ENCODE results near the gene TINCR. TPM values are rescaled to one million over a fixed set of nuclear protein-coding genes. Genes with fewer than 3 reads are reported as not detected.

The TINCR gene
- total RNA-seq, 2 experiments from 2014 or later: 0.26 to 0.68 TPM

DNA sequence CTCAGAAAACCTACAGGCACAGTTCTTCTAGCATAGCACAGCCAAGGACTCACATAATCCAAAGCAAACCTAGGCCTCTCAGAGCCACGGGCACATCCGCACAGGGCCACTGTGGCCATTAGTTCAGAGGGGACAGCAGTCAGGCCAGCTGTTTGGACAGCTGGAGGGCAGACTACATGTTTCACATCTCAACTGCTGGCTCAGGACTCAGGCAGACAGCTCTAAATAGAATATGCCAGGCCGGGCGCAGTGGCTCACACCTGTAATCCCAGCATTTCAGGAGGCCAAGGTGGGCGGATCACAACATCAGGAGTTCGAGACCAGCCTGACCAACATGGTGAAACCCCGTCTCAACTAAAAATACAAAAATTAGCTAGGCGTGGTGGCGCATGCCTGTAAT lies 28.0 kb upstream of the TINCR start:
- Mint-ChIP-seq H3K27me3 (ENCODE audit: low read depth) (no peaks in the 10 kb centered on the region), H3K9me3 (ENCODE audit: insufficient read depth) (no peaks in the 10 kb centered on the region), H3K4me3 (no peak overlapping the region), H3K4me1 (ENCODE audit: low read depth) (peaks cover 8% of the 10 kb centered on the region), H3K27ac (no peak overlapping the region), H3K36me3 (ENCODE audit: low read depth) (peaks cover 72% of the 10 kb centered on the region)
- DNase-seq: no peak
- ChIA-PET CTCF (no interaction called here), POLR2A (interaction anchor here (1.1 kb wide), 1 partner anchor 27 kb away, joined by 4 read pairs; the partner anchor contains the start of genes SAFB and SAFB2)
- no peak for ATAC-seq

GRCh38 chr19:5595129-5595528 lies 27.4 kb upstream of the TINCR start:
- POLR2A ChIA-PET: no interaction called here
- no peaks in the 10 kb centered on the region for H3K27me3 Mint-ChIP-seq (ENCODE audit: low read depth)
- peaks cover 69% of the 10 kb centered on the region for H3K36me3 Mint-ChIP-seq (ENCODE audit: low read depth)
- CTCF ChIA-PET: no interaction called here
- no peak overlapping the region for H3K4me3 Mint-ChIP-seq
- DNase-seq (no peak), ATAC-seq (no peak)
- H3K27ac Mint-ChIP-seq: no peak overlapping the region
- peaks cover 8% of the 10 kb centered on the region for H3K4me1 Mint-ChIP-seq (ENCODE audit: low read depth)
- H3K9me3 Mint-ChIP-seq (ENCODE audit: insufficient read depth): no peaks in the 10 kb centered on the region

GRCh38 chr19:5594521-5594950 lies 26.8 kb upstream of the TINCR start:
- Mint-ChIP-seq H3K9me3 (ENCODE audit: insufficient read depth) (no peaks in the 10 kb centered on the region), H3K27ac (no peak overlapping the region), H3K4me3 (no peak overlapping the region), H3K4me1 (ENCODE audit: low read depth) (peaks cover 8% of the 10 kb centered on the region), H3K36me3 (ENCODE audit: low read depth) (peaks cover 67% of the 10 kb centered on the region), H3K27me3 (ENCODE audit: low read depth) (no peaks in the 10 kb centered on the region)
- POLR2A ChIA-PET: no interaction called here
- ATAC-seq: no peak
- CTCF ChIA-PET: no interaction called here
- no peak for DNase-seq

GRCh38 chr19:5593343-5594255 lies 25.8 kb upstream of the TINCR start:
- peaks cover 8% of the 10 kb centered on the region for H3K4me1 Mint-ChIP-seq (ENCODE audit: low read depth)
- CTCF ChIA-PET: no interaction called here
- no peak overlapping the region for H3K4me3 Mint-ChIP-seq
- peaks cover 65% of the 10 kb centered on the region for H3K36me3 Mint-ChIP-seq (ENCODE audit: low read depth)
- no peak for DNase-seq
- no peaks in the 10 kb centered on the region for H3K9me3 Mint-ChIP-seq (ENCODE audit: insufficient read depth)
- POLR2A ChIA-PET: no interaction called here
- H3K27me3 Mint-ChIP-seq (ENCODE audit: low read depth): no peaks in the 10 kb centered on the region
- ATAC-seq: no peak
- H3K27ac Mint-ChIP-seq: no peak overlapping the region

DNA sequence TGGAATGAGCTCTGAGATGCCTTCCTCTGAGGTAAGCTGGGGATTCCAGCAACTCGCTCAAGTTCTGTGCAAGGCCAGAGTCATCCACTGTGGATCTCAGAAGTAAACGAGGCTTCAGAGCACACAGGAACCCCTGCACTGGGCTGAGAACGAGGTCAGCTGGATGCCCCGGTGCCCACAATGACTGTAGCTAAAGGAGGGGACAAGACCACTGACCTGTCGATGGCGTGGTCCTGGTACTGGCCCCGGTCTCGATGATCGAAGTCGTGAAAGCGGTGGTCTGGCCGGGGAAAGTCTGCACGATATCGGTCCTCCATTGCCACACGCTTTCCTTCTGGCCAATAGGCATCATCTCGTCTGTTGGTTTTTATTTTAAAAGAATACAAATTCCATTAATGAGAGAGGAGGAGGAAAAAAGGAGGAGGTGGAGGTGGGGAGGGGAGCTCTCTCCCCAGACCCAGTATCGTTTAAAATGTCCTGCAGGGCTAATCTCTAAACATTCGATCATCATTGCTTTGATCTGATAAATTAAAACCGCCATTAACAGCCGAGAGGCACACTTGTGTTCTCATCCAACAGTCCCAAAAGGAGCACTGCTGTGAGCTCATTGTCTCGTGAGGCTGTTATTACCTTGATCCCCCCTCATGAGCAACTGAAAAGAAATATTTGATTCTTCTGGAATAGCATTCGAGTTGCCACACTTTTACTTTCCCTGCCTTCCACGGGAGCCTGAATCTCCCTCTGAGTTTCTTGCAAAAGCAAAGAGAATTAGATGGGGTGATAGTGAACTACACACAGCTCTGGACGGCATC lies 25.0 kb upstream of the TINCR start:
- H3K36me3 Mint-ChIP-seq (ENCODE audit: low read depth): peaks cover 69% of the 10 kb centered on the region
- H3K9me3 Mint-ChIP-seq (ENCODE audit: insufficient read depth): no peaks in the 10 kb centered on the region
- ChIA-PET POLR2A (no interaction called here), CTCF (no interaction called here)
- ATAC-seq (no peak), DNase-seq (no peak)
- no peak overlapping the region for H3K27ac Mint-ChIP-seq
- peaks cover 8% of the 10 kb centered on the region for H3K4me1 Mint-ChIP-seq (ENCODE audit: low read depth)
- H3K4me3 Mint-ChIP-seq: no peak overlapping the region
- no peaks in the 10 kb centered on the region for H3K27me3 Mint-ChIP-seq (ENCODE audit: low read depth)

- Mint-ChIP-seq H3K4me3 (no peak overlapping the region), H3K4me1 (ENCODE audit: low read depth) (peaks cover 12% of the 10 kb centered on the region), H3K36me3 (ENCODE audit: low read depth) (peaks cover 68% of the 10 kb centered on the region), H3K27ac (no peak overlapping the region), H3K9me3 (ENCODE audit: insufficient read depth) (no peaks in the 10 kb centered on the region), H3K27me3 (ENCODE audit: low read depth) (no peaks in the 10 kb centered on the region)
- ChIA-PET POLR2A (no interaction called here), CTCF (no interaction called here)
- DNase-seq (no peak), ATAC-seq (no peak)
Observed at GRCh38 chr19:5591476-5591875, 23.7 kb upstream of the TINCR start.

DNA sequence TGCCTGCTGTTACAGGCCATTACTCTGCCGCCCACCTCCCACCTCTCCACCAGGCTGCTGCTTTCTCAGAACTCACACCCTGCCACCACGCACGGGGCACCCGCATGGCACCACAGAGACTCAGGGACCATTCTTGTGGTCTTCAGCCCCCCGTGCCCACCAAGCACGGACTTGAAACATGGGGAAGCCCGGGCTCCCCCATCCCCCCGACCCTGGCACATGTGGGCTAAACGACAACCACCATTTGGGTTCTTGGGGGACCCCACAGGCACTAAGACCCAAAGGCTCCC lies 23.1 kb upstream of the TINCR start:
- Mint-ChIP-seq H3K9me3 (ENCODE audit: insufficient read depth) (no peaks in the 10 kb centered on the region), H3K36me3 (ENCODE audit: low read depth) (peaks cover 66% of the 10 kb centered on the region), H3K27me3 (ENCODE audit: low read depth) (no peaks in the 10 kb centered on the region), H3K4me1 (ENCODE audit: low read depth) (peaks cover 16% of the 10 kb centered on the region), H3K27ac (no peak overlapping the region), H3K4me3 (no peak overlapping the region)
- POLR2A ChIA-PET: no interaction called here
- ATAC-seq (no peak), DNase-seq (no peak)
- CTCF ChIA-PET: no interaction called here

GRCh38 chr19:5590151-5590864 lies 22.6 kb upstream of the TINCR start:
- ChIA-PET POLR2A (no interaction called here), CTCF (no interaction called here)
- Mint-ChIP-seq H3K27me3 (ENCODE audit: low read depth) (no peaks in the 10 kb centered on the region), H3K4me1 (ENCODE audit: low read depth) (peaks cover 17% of the 10 kb centered on the region), H3K4me3 (no peak overlapping the region), H3K27ac (no peak overlapping the region), H3K9me3 (ENCODE audit: insufficient read depth) (no peaks in the 10 kb centered on the region), H3K36me3 (ENCODE audit: low read depth) (peaks cover 62% of the 10 kb centered on the region)
- ATAC-seq: no peak
- DNase-seq: no peak

- Mint-ChIP-seq H3K4me1 (ENCODE audit: low read depth) (peaks cover 13% of the 10 kb centered on the region), H3K9me3 (ENCODE audit: insufficient read depth) (no peaks in the 10 kb centered on the region), H3K27me3 (ENCODE audit: low read depth) (no peaks in the 10 kb centered on the region), H3K36me3 (ENCODE audit: low read depth) (peaks cover 54% of the 10 kb centered on the region), H3K4me3 (no peak overlapping the region), H3K27ac (no peak overlapping the region)
- POLR2A ChIA-PET: interaction anchor here (1.2 kb wide), 1 partner anchor 10 kb away, joined by 3 read pairs; no protein-coding TSS in a partner anchor
- DNase-seq: no peak
- CTCF ChIA-PET: interaction anchor here (1.0 kb wide), 1 partner anchor 15 kb away, joined by 3 read pairs; no protein-coding TSS in a partner anchor
- ATAC-seq: no peak
Observed at GRCh38 chr19:5588906-5589676, 21.3 kb upstream of the TINCR start.

- Mint-ChIP-seq H3K27me3 (ENCODE audit: low read depth) (no peaks in the 10 kb centered on the region), H3K4me1 (ENCODE audit: low read depth) (peaks cover 13% of the 10 kb centered on the region), H3K36me3 (ENCODE audit: low read depth) (peaks cover 52% of the 10 kb centered on the region), H3K27ac (no peak overlapping the region), H3K4me3 (no peak overlapping the region), H3K9me3 (ENCODE audit: insufficient read depth) (no peaks in the 10 kb centered on the region)
- no peak for ATAC-seq
- ChIA-PET POLR2A (no interaction called here), CTCF (interaction anchor here (1.0 kb wide), 1 partner anchor 16 kb away, joined by 3 read pairs; no protein-coding TSS in a partner anchor)
- no peak for DNase-seq
Observed at GRCh38 chr19:5588441-5588840, 20.7 kb upstream of the TINCR start.

GRCh38 chr19:5587661-5588060 lies 19.9 kb upstream of the TINCR start:
- CTCF ChIA-PET: no interaction called here
- H3K27me3 Mint-ChIP-seq (ENCODE audit: low read depth): no peaks in the 10 kb centered on the region
- H3K9me3 Mint-ChIP-seq (ENCODE audit: insufficient read depth): no peaks in the 10 kb centered on the region
- ATAC-seq (no peak), DNase-seq (no peak)
- peaks cover 13% of the 10 kb centered on the region for H3K4me1 Mint-ChIP-seq (ENCODE audit: low read depth)
- H3K4me3 Mint-ChIP-seq: no peak overlapping the region
- no peak overlapping the region for H3K27ac Mint-ChIP-seq
- POLR2A ChIA-PET: no interaction called here
- peaks cover 44% of the 10 kb centered on the region for H3K36me3 Mint-ChIP-seq (ENCODE audit: low read depth)

Data from activated CD8-positive, alpha-beta T cell treated with anti-CD3 and anti-CD28 coated beads, Interleukin-2, amount 10 ng/mL, durations not matched to agents 7 days and 5 days (primary cell).